K562 (cell line): ENCODE measurements around the gene SLC39A12. TPM values are rescaled to one million over a fixed set of nuclear protein-coding genes. Genes with fewer than 3 reads are reported as not detected.

Experiments used
- ATAC-seq: fragments of 200-7000 bp; cut with Tn5 transposase; 3 replicates; pipeline ENCODE4 v1.9.1; 2020; ENCODE audit warnings: moderate library complexity
- BruUV-seq: library from RNA; stranded (reverse); fragments of 400-500 nt; replicated peaks from 2 replicates; lab custom pipeline; 2021; lab: Mats Ljungman, UMichigan
- CTCF ChIA-PET: fragments of 300-600 bp; formaldehyde crosslinking; extraction: SDS; loops from one replicate; lab custom pipeline; 2021; ENCODE audit warnings: low intra/inter-chr PET ratio; lab: Yijun Ruan, JAX
- POLR2A ChIA-PET: fragments of 300-600, 350-650 bp; sonication (Branson Sonifier 250); formaldehyde crosslinking; extraction: SDS; loops from one replicate; lab custom pipeline; 2021; ENCODE audit warnings: antibody characterized with exemption, inconsistent platforms; lab: Yijun Ruan, JAX
- DNase-seq, 4 experiments: peaks; one replicate each; pipeline versions ENCODE4 v3.0.0 to v3.0.0-alpha.2; 2011 to 2018; ENCODE audit warnings: low spot score in 3 of 4, mixed read lengths in 3 of 4; ENCODE audit errors: extremely low read depth in 1 of 4
- FAIRE-seq: peaks from 2 replicates; lab custom pipeline; 2011; peaks lifted over from hg19 to GRCh38; lab: Jason Lieb, UNC
- H2AFZ ChIP-seq: 2 replicates; pipeline ENCODE4 v1.6.0; 2011; ENCODE audit warnings: low read depth, low read length, control low read depth, inconsistent platforms
- H3K27ac ChIP-seq: fragments of 200-600 bp; 3 replicates; pipeline ENCODE4 v1.8.0; 2011; ENCODE audit warnings: low read depth, mild to moderate bottlenecking, control low read depth, inconsistent platforms, low read length, moderate library complexity, mixed read lengths; ENCODE audit errors: extremely low read depth
- H3K27me3 ChIP-seq, 2 experiments: fragments of 300-600 bp in 1 of 2; 2 replicates in 1 of 2; 3 replicates in 1 of 2; pipeline versions ENCODE4 v1.6.0 to v1.8.0; 2011; ENCODE audit warnings: inconsistent platforms in 2 of 2, low read length in 2 of 2, mild to moderate bottlenecking in 1 of 2, mixed read lengths in 1 of 2, moderate library complexity in 1 of 2; ENCODE audit not compliant: control insufficient read depth in 2 of 2, insufficient read depth in 2 of 2
- H3K36me3 ChIP-seq: fragments of 300-600 bp; 3 replicates; pipeline ENCODE4 v1.8.0; 2011; ENCODE audit warnings: mild to moderate bottlenecking, low read length, inconsistent platforms; ENCODE audit not compliant: control insufficient read depth, insufficient read depth
- H3K4me1 ChIP-seq, 2 experiments: fragments of 200-600 bp in 1 of 2; replicated peaks in 1 of 2; 2 replicates in 1 of 2; 3 replicates in 1 of 2; pipeline versions ENCODE4 v1.5.1 to v1.8.0; 2011; ENCODE audit warnings: inconsistent platforms in 2 of 2, low read length in 2 of 2, mild to moderate bottlenecking in 1 of 2, mixed read lengths in 1 of 2, moderate library complexity in 1 of 2; ENCODE audit not compliant: control insufficient read depth in 2 of 2, insufficient read depth in 2 of 2
- H3K4me2 ChIP-seq: 2 replicates; pipeline ENCODE4 v1.6.1; 2011; ENCODE audit warnings: low read length, control low read depth, inconsistent platforms, mixed read lengths; ENCODE audit not compliant: insufficient read depth
- H3K4me3 ChIP-seq: fragments of 200-600 bp; sonication (generic), shearing (Covaris generic); 2 replicates; pipeline ENCODE4 v1.5.1; 2016; ENCODE audit warnings: control low read depth, inconsistent platforms
- H3K79me2 ChIP-seq: fragments of 200-600 bp; 3 replicates; pipeline ENCODE4 v1.8.0; 2011; ENCODE audit warnings: low read length, inconsistent platforms; ENCODE audit not compliant: control insufficient read depth, insufficient read depth
- H3K9ac ChIP-seq, 2 experiments: 2 replicates each; pipeline versions ENCODE4 v1.6.0 to v1.6.1; 2011; ENCODE audit warnings: low read depth in 2 of 2, low read length in 2 of 2, control low read depth in 1 of 2, inconsistent platforms in 1 of 2, mild to moderate bottlenecking in 1 of 2, mixed read lengths in 1 of 2; ENCODE audit not compliant: insufficient read depth in 1 of 2
- H3K9me1 ChIP-seq: one replicate; pipeline ENCODE4 v1.6.0; 2011; ENCODE audit warnings: inconsistent platforms, mild to moderate bottlenecking, low read length, moderate library complexity; ENCODE audit not compliant: control insufficient read depth, insufficient read depth
- H3K9me3 ChIP-seq: replicated peaks from 2 replicates; pipeline ENCODE4 v1.5.1; 2011; ENCODE audit warnings: low read depth, low read length, inconsistent platforms; ENCODE audit not compliant: control insufficient read depth, insufficient read depth
- H4K20me1 ChIP-seq: replicated peaks from 2 replicates; pipeline ENCODE4 v1.6.1; 2011; ENCODE audit warnings: low read length, inconsistent platforms, mixed read lengths; ENCODE audit not compliant: control insufficient read depth, insufficient read depth
- BRF2 ChIP-seq: IDR thresholded peaks from 3 replicates; pipeline ENCODE4 v1.6.1; 2011; ENCODE audit warnings: borderline replicate concordance, mild to moderate bottlenecking; ENCODE audit not compliant: insufficient read length, insufficient read depth
- CXXC5 ChIP-seq: fragments of 250-450 bp; sonication (Bioruptor Pico); IDR thresholded peaks from 2 replicates; pipeline ENCODE4 v1.8.0; 2022; ENCODE audit warnings: inconsistent platforms, mild to moderate bottlenecking, moderate library complexity
- ID3 ChIP-seq, 2 experiments: fragments of 250-450 bp in 1 of 2; fragments of 450-650 bp in 1 of 2; sonication (Bioruptor Pico) in 1 of 2; IDR thresholded peaks; 2 replicates each; pipeline versions ENCODE4 v1.6.1 to v1.8.0; 2016 to 2021; ENCODE audit warnings: mild to moderate bottlenecking in 2 of 2, moderate library complexity in 2 of 2, missing compliant biosample characterization in 1 of 2, missing genetic modification characterization in 1 of 2
- MAFG ChIP-seq: fragments of 450-650 bp; conservative IDR thresholded peaks from 2 replicates; pipeline ENCODE4 v1.6.1; 2016; ENCODE audit warnings: missing genetic modification characterization, missing compliant biosample characterization
- MTF1 ChIP-seq: fragments of 250-450 bp; sonication (Bioruptor Pico); IDR thresholded peaks from 2 replicates; pipeline ENCODE4 v1.9.0; 2021; ENCODE audit warnings: moderate library complexity, mild to moderate bottlenecking, inconsistent platforms, borderline replicate concordance
- SAP30 ChIP-seq: fragments of 200-600 bp; sonication (generic); IDR thresholded peaks from 2 replicates; pipeline ENCODE4 v1.6.1; 2012; ENCODE audit warnings: borderline replicate concordance, low read depth, mild to moderate bottlenecking, moderate library complexity, low read length, control low read depth, inconsistent platforms; ENCODE audit not compliant: insufficient read depth, poor library complexity, severe bottlenecking
- SMC3 ChIP-seq: conservative IDR thresholded peaks from 2 replicates; pipeline ENCODE4 v1.6.1; 2011; ENCODE audit warnings: low read depth, low read length, improper control_type of control experiment; ENCODE audit not compliant: insufficient read depth
- VEZF1 ChIP-seq: fragments of 200-800 bp; sonication (Bioruptor generic); IDR thresholded peaks from 2 replicates; pipeline ENCODE4 v1.6.1; 2017; ENCODE audit warnings: missing genetic modification characterization, missing compliant biosample characterization
- ZNF589 ChIP-seq: fragments of 200-800 bp; sonication (Bioruptor generic); IDR thresholded peaks from 2 replicates; pipeline ENCODE4 v1.6.1; 2016; ENCODE audit warnings: low read depth, missing genetic modification characterization, missing compliant biosample characterization
- WGBS: fragments of 100-300 bp; shearing (Covaris generic); methylation state at CpG from one replicate; pipeline ENCODE4 v1.1.6; 2016; ENCODE audit warnings: low coverage, mixed read lengths; ENCODE audit not compliant: insufficient coverage; ENCODE audit errors: missing lambda C conversion rate; 5-methylcytosine and 5-hydroxymethylcytosine counted together
- in situ Hi-C: fragments of 300-500 bp; cut with MboI; formaldehyde crosslinking; loops from 4 replicates; pipeline ENCODE4 v1.15.0; 2018; ENCODE audit warnings: inconsistent platforms, mixed read lengths
- intact Hi-C: fragments of 100-400 bp; cut with micrococcal nuclease; formaldehyde crosslinking; loops from 2 replicates; pipeline ENCODE4 v1.14.2; 2022
- polyA plus RNA-seq, 8 experiments: library from polyadenylated mRNA; depleted of rRNA in 4 of 8; stranded (reverse) in 5 of 8; unstranded in 3 of 8; fragments of >200 nt; fragmentation: Nextera tagmentation in 2 of 8; fragmentation: Illumina TruSeq in 1 of 8; extraction: Ambion mirVana in 2 of 8; extraction: Trizol in 1 of 8; gene quantifications; 2 replicates each; pipeline versions ENCODE4 v1.2.1 to v1.2.3, GENCODE V29; 2011 to 2014; ENCODE audit warnings: inconsistent platforms in 1 of 8, missing spikeins in 1 of 8
- total RNA-seq, 7 experiments: library from RNA; depleted of rRNA in 6 of 7; stranded (reverse); fragments of >200 nt in 6 of 7; fragmentation: Illumina TruSeq in 2 of 7; extraction: Trizol in 2 of 7; gene quantifications; 2 replicates each; pipeline versions ENCODE4 v1.2.1 to v1.2.3, GENCODE V29; 2011 to 2021; ENCODE audit warnings: low replicate concordance in 1 of 7

Gene SLC39A12
- total and polyA plus RNA-seq, 9 of the 15 experiments (the other 6 are each of a cell fraction or from before 2014, with no cell fraction given): not detected

GRCh38 chr10:17915181-17915580 lies 36.5 kb upstream of the SLC39A12 start (continued):
- TF ChIP-seq CXXC5 (no peak), ZNF589 (CRISPR knock-in tag) (no peak)
- TF ChIP-seq, all 486 proteins: peak for 0

- FAIRE-seq (peak; percentile 29), ATAC-seq (no peak), DNase-seq (no peak)
- Histone ChIP-seq H3K36me3 (no peaks in the 10 kb centered on the region), H3K4me2 (no peak overlapping the region), H3K4me1 (no peaks in the 10 kb centered on the region), H3K9ac (no peak overlapping the region), H3K4me3 (no peak overlapping the region), H4K20me1 (no peaks in the 10 kb centered on the region), H3K9me3 (no peaks in the 10 kb centered on the region), H3K79me2 (no peaks in the 10 kb centered on the region), H3K27ac (no peak overlapping the region), H3K27me3 (no peaks in the 10 kb centered on the region), H2AFZ (no peak overlapping the region), H3K9me1 (no peaks in the 10 kb centered on the region)
- POLR2A ChIA-PET: no interaction called here
- CTCF ChIA-PET: no interaction called here
- intact Hi-C loops: no loop called here
- no TSS peak for BruUV-seq
- no peak for TF ChIP-seq SMC3
- TF ChIP-seq ID3 (CRISPR knock-in tag; IDR thresholded peaks at IDR 0.05): no peak
- TF ChIP-seq ID3 (tag; IDR thresholded peaks at IDR 0.05): no peak
- no peak for TF ChIP-seq BRF2
- TF ChIP-seq MAFG (tag): no peak
- TF ChIP-seq SAP30: no peak
- TF ChIP-seq MTF1 (CRISPR knock-in tag): no peak
- TF ChIP-seq VEZF1 (CRISPR knock-in tag): no peak
- 0% methylated on average over 12 of the region's 12 CpGs for WGBS
- in situ Hi-C loops: no loop called here
Observed at GRCh38 chr10:17918187-17918903, 33.4 kb upstream of the SLC39A12 start.
